ENCODE results near the gene MAN1C1.

The MAN1C1 gene

GRCh38 chr1:25735956-25736529 is 119.5 kb downstream of the MAN1C1 start:
- no peaks in the 10 kb centered on the region for H3K27me3 ChIP-seq (ENCODE audit: insufficient read depth, low read length)
- no peak overlapping the region for H3K27ac ChIP-seq (ENCODE audit: low read length)
- H3K4me3 ChIP-seq (ENCODE audit: low read length) = no peak overlapping the region
- no peaks in the 10 kb centered on the region for H3K4me1 ChIP-seq (ENCODE audit: insufficient read depth, low read length)
- H3K36me3 ChIP-seq (ENCODE audit: insufficient read depth, low read depth, low read length) = no peaks in the 10 kb centered on the region
- no peak overlapping the region for H3K9ac ChIP-seq (ENCODE audit: low read depth, low read length)
- H3K9me3 ChIP-seq (ENCODE audit: insufficient read depth, low read depth, low read length) = no peaks in the 10 kb centered on the region

- H3K36me3 ChIP-seq (ENCODE audit: insufficient read depth, low read depth, low read length) = no peaks in the 10 kb centered on the region
- H3K27me3 ChIP-seq (ENCODE audit: insufficient read depth, low read length) = no peaks in the 10 kb centered on the region
- H3K27ac ChIP-seq (ENCODE audit: low read length) = no peak overlapping the region
- no peak overlapping the region for H3K9ac ChIP-seq (ENCODE audit: low read depth, low read length)
- H3K4me1 ChIP-seq (ENCODE audit: insufficient read depth, low read length) = no peaks in the 10 kb centered on the region
- H3K9me3 ChIP-seq (ENCODE audit: insufficient read depth, low read depth, low read length) = no peaks in the 10 kb centered on the region
- no peak overlapping the region for H3K4me3 ChIP-seq (ENCODE audit: low read length)
Observed at GRCh38 chr1:25737130-25737529, 120.5 kb downstream of the MAN1C1 start.

- H3K4me3 ChIP-seq (ENCODE audit: low read length) = no peak overlapping the region
- no peaks in the 10 kb centered on the region for H3K4me1 ChIP-seq (ENCODE audit: insufficient read depth, low read length)
- no peaks in the 10 kb centered on the region for H3K36me3 ChIP-seq (ENCODE audit: insufficient read depth, low read depth, low read length)
- H3K9ac ChIP-seq (ENCODE audit: low read depth, low read length) = no peak overlapping the region
- no peak overlapping the region for H3K27ac ChIP-seq (ENCODE audit: low read length)
- no peaks in the 10 kb centered on the region for H3K9me3 ChIP-seq (ENCODE audit: insufficient read depth, low read depth, low read length)
- no peaks in the 10 kb centered on the region for H3K27me3 ChIP-seq (ENCODE audit: insufficient read depth, low read length)
Observed at GRCh38 chr1:25738499-25738898, 121.9 kb downstream of the MAN1C1 start.

GRCh38 chr1:25739341-25739740 is 122.8 kb downstream of the MAN1C1 start:
- Histone ChIP-seq H3K4me3 (ENCODE audit: low read length) (no peak overlapping the region), H3K27me3 (ENCODE audit: insufficient read depth, low read length) (no peaks in the 10 kb centered on the region), H3K27ac (ENCODE audit: low read length) (no peak overlapping the region), H3K36me3 (ENCODE audit: insufficient read depth, low read depth, low read length) (no peaks in the 10 kb centered on the region), H3K9me3 (ENCODE audit: insufficient read depth, low read depth, low read length) (no peaks in the 10 kb centered on the region), H3K4me1 (ENCODE audit: insufficient read depth, low read length) (peaks cover 4% of the 10 kb centered on the region; the same call in 1 of the 2 replicates), H3K9ac (ENCODE audit: low read depth, low read length) (no peak overlapping the region)

- H3K27me3 ChIP-seq (ENCODE audit: insufficient read depth, low read length) = no peaks in the 10 kb centered on the region
- H3K9me3 ChIP-seq (ENCODE audit: insufficient read depth, low read depth, low read length) = no peaks in the 10 kb centered on the region
- no peak overlapping the region for H3K9ac ChIP-seq (ENCODE audit: low read depth, low read length)
- no peak overlapping the region for H3K27ac ChIP-seq (ENCODE audit: low read length)
- no peak overlapping the region for H3K4me3 ChIP-seq (ENCODE audit: low read length)
- H3K4me1 ChIP-seq (ENCODE audit: insufficient read depth, low read length) = peaks cover 10% of the 10 kb centered on the region; the same call in 1 of the 2 replicates
- no peaks in the 10 kb centered on the region for H3K36me3 ChIP-seq (ENCODE audit: insufficient read depth, low read depth, low read length)
Observed at GRCh38 chr1:25740071-25740470, 123.5 kb downstream of the MAN1C1 start.

- peaks cover 12% of the 10 kb centered on the region; the same call in 1 of the 2 replicates for H3K4me1 ChIP-seq (ENCODE audit: insufficient read depth, low read length)
- no peak overlapping the region for H3K27ac ChIP-seq (ENCODE audit: low read length)
- H3K4me3 ChIP-seq (ENCODE audit: low read length) = no peak overlapping the region
- no peaks in the 10 kb centered on the region for H3K36me3 ChIP-seq (ENCODE audit: insufficient read depth, low read depth, low read length)
- H3K9me3 ChIP-seq (ENCODE audit: insufficient read depth, low read depth, low read length) = no peaks in the 10 kb centered on the region
- no peak overlapping the region for H3K9ac ChIP-seq (ENCODE audit: low read depth, low read length)
- H3K27me3 ChIP-seq (ENCODE audit: insufficient read depth, low read length) = no peaks in the 10 kb centered on the region
Observed at GRCh38 chr1:25742316-25742715, 125.7 kb downstream of the MAN1C1 start.

- H3K9me3 ChIP-seq (ENCODE audit: insufficient read depth, low read depth, low read length) = no peaks in the 10 kb centered on the region
- no peak overlapping the region for H3K27ac ChIP-seq (ENCODE audit: low read length)
- H3K4me3 ChIP-seq (ENCODE audit: low read length) = no peak overlapping the region
- H3K36me3 ChIP-seq (ENCODE audit: insufficient read depth, low read depth, low read length) = no peaks in the 10 kb centered on the region
- H3K4me1 ChIP-seq (ENCODE audit: insufficient read depth, low read length) = peaks cover 21% of the 10 kb centered on the region; the same call in 1 of the 2 replicates
- H3K27me3 ChIP-seq (ENCODE audit: insufficient read depth, low read length) = no peaks in the 10 kb centered on the region
- peak overlapping the region; percentile 14; the same call in 1 of the 2 replicates for H3K9ac ChIP-seq (ENCODE audit: low read depth, low read length)
Observed at GRCh38 chr1:25743164-25744139, 126.9 kb downstream of the MAN1C1 start.

GRCh38 chr1:25744140-25744581 is 127.6 kb downstream of the MAN1C1 start:
- Histone ChIP-seq H3K27me3 (ENCODE audit: insufficient read depth, low read length) (no peaks in the 10 kb centered on the region), H3K4me3 (ENCODE audit: low read length) (no peak overlapping the region), H3K4me1 (ENCODE audit: insufficient read depth, low read length) (peaks cover 25% of the 10 kb centered on the region; the same call in 1 of the 2 replicates), H3K9me3 (ENCODE audit: insufficient read depth, low read depth, low read length) (no peaks in the 10 kb centered on the region), H3K36me3 (ENCODE audit: insufficient read depth, low read depth, low read length) (no peaks in the 10 kb centered on the region), H3K9ac (ENCODE audit: low read depth, low read length) (peak overlapping the region; percentile 14; the same call in 1 of the 2 replicates), H3K27ac (ENCODE audit: low read length) (no peak overlapping the region)

GRCh38 chr1:25744636-25745425 is 128.2 kb downstream of the MAN1C1 start:
- H3K9me3 ChIP-seq (ENCODE audit: insufficient read depth, low read depth, low read length) = no peaks in the 10 kb centered on the region
- no peak overlapping the region for H3K27ac ChIP-seq (ENCODE audit: low read length)
- no peaks in the 10 kb centered on the region for H3K27me3 ChIP-seq (ENCODE audit: insufficient read depth, low read length)
- H3K4me1 ChIP-seq (ENCODE audit: insufficient read depth, low read length) = peaks cover 25% of the 10 kb centered on the region; the same call in 1 of the 2 replicates
- no peaks in the 10 kb centered on the region for H3K36me3 ChIP-seq (ENCODE audit: insufficient read depth, low read depth, low read length)
- no peak overlapping the region for H3K9ac ChIP-seq (ENCODE audit: low read depth, low read length)
- no peak overlapping the region for H3K4me3 ChIP-seq (ENCODE audit: low read length)

- Histone ChIP-seq H3K4me1 (ENCODE audit: insufficient read depth, low read length) (peaks cover 25% of the 10 kb centered on the region; the same call in 1 of the 2 replicates), H3K4me3 (ENCODE audit: low read length) (no peak overlapping the region), H3K9ac (ENCODE audit: low read depth, low read length) (no peak overlapping the region), H3K9me3 (ENCODE audit: insufficient read depth, low read depth, low read length) (no peaks in the 10 kb centered on the region), H3K27me3 (ENCODE audit: insufficient read depth, low read length) (no peaks in the 10 kb centered on the region), H3K27ac (ENCODE audit: low read length) (no peak overlapping the region), H3K36me3 (ENCODE audit: insufficient read depth, low read depth, low read length) (no peaks in the 10 kb centered on the region)
Observed at GRCh38 chr1:25746299-25747045, 129.9 kb downstream of the MAN1C1 start.
